Posterior cingulate gyrus (tissue), 11 donors: ENCODE data around the gene KCNAB1.

Experiments used
- DNase-seq, 10 donors: peaks; one replicate each; pipeline versions ENCODE4 v3.0.0 to v3.0.0-alpha.2; 2020 to 2021; ENCODE audit warnings: mixed read lengths in 3 of 10
- intact Hi-C: fragments of 100-400 bp; cut with DNase I; formaldehyde crosslinking; loops from one replicate; pipeline ENCODE4 v1.15.1; 2023

Gene KCNAB1

DNA sequence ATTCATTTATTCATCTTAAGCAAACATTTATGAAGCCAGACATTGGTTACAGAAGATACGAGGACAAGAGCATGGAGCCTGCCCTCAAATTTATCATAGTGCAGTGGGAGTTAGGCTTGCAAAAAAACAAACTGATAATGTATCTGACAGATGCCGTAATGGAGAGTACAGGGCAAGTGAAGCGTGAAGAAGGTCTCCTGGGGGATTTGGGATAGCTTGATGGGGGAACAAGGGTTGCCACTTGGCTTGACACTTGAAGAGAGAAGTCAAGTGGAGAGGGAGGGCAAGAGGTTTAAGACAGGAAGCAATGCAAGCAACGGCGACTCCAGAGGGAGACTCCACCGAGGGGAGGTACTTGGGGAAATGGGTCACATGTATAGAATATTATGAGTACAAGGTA lies 305.3 kb downstream of the KCNAB1 start:
- intact Hi-C loops = no loop called here
- no peak for DNase-seq

DNA sequence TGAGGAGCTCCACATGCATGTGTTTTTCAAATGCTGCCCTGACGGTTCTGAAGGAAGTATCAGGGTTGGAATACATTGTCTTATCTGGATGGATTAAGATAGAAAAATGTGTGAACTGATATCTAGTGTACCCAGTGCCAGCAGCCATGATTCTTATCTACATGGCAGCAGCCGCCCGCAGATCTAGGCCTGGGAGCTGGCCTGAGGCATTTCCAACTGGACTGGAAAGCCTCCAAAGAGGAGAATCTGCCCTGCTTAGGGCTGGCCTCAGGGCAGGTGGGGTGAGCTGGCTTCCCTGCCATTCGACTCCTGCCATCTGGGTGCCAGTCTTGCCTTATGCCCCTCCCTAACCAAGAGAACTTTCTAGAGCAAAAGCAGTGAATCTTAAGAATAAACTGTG lies 308.7 kb downstream of the KCNAB1 start:
- intact Hi-C loops = no loop called here
- no peak for DNase-seq

DNA sequence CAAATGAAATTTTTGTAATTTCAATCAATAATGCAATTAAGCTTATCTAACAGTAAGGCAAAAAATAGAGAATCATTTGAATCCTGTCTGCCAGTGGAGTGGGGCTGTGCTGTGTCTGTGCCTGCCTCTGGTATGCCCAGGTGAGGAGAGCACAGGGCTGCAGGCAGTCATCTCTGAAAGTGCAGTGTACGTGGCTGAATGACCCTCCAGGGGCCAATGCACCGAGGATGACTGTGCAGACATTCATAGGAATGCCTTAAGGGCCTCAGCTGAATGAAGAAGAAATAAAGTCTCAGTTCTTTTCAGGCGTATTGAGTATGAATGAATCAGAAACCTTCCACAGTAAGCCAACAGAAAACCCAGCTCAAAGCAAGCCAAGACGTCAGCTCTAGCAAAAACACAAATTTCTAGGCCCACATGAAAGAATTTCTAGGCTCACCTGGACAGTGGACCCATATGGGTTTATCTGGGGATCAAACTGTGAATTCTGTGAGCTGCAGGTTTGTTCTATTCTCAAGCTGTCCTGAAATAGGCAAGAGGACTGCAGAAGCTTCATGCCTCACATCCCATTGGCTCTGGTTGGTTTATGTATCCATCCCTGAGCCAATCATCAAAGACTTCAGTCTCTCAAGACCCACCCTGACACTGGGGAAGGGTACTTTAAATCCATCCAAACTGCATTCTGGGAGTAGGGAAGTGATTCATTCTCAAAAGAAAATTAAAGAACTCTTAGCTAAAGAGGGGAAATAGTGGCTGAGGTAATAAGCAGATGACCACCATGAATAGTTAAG lies 311.2 kb downstream of the KCNAB1 start:
- DNase-seq = no peak
- intact Hi-C loops = no loop called here

DNA sequence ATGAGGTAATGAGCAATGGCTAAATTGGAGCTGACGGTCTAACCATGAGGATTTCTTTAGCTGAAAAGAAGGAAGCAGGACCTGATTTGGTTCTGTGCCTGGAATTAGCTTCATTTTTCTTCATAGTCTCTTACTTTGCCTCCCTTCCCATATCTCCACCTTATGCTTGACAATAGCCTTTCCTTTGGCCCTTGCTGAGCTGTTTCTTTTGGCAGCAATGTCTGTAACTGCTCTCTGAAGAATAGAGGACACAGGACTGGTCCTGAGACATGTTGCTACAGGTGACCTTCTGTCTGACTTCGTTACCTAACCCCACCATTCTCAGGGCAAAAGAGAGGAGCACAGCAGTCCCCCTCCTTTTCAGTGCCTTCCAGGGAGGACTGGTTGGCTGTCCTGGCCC lies 312.2 kb downstream of the KCNAB1 start:
- intact Hi-C loops = no loop called here

DNA sequence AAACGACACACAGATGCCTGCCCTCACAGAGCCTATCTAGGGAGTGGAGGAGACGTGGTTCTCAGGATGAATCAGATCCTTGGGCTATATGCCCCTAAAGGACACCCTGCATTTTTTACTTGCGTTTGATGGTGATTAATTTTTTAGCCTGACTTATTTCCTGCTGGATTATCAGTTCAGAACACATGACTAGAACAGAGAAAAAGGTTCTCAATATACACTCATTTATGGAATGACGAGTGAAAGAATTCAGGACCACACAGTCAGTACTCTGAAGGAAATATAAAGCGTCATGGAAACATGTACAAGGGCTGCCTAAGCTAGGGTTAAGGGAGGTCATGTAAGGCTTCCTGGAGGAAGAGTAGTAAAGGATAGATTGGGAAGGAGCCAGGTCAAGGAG lies 312.8 kb downstream of the KCNAB1 start:
- DNase-seq = no peak
- intact Hi-C loops = no loop called here

More for the DNA sequence above, 312.2 kb downstream of the KCNAB1 start:
- DNase-seq = no peak

DNA sequence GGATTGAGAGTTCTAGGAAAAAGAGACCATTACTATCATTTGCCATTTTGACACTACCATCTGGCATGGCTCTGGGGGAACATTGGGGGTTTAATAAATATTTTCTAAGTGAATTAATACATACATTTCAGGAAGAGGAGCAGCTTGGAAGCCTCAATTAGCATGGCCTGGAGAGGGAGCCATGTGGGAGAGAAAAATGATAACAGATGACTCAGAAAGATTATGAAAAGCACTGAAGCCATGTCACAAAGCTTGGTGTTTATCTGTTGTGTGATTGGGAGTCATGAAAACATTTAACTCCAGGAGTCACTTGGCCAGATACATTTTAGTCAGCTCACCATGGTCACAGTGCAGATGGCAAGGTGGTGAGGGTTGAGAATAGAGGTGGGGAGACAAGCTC lies 313.5 kb downstream of the KCNAB1 start:
- DNase-seq = no peak
- intact Hi-C loops = no loop called here

DNA sequence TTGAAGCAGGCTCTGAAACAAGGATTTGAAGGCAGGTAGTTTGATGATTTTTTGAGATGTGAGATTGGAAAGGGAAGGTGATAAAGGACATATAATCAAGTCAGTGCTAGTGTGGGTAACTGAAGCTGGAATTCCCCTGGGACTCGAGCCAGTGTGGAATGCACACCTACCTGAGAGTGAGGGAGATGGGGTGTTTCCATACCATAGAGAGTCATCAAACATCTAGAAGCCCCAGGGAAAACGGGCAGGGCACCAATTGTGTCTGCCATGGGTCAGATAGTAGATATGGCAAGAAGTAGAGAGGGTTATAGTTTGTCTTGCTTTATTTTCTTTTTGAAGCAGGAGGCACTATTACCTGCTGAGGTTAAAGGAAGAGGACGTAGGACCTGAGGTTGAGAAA lies 314.5 kb downstream of the KCNAB1 start:
- DNase-seq = no peak
- intact Hi-C loops = no loop called here

DNA sequence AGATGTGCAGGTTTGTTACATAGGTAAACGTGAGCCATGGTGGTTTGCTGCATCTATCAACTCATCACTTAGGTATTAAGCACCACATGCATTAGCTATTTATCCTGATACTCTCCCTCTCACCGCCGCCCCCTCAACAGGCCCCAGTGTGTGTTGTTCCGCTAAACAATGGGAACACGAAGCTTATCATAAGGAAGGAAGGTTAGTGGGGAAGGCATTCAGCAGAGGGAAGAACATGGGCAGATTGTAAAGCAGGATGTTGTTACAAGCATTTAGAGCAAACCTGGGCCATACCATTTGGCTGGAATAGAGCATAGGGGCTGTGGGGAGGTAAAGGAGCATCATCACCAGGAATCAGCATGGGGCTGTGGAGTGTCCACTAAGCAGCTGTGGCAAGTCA lies 322.7 kb downstream of the KCNAB1 start:
- no peak for DNase-seq
- intact Hi-C loops = no loop called here

DNA sequence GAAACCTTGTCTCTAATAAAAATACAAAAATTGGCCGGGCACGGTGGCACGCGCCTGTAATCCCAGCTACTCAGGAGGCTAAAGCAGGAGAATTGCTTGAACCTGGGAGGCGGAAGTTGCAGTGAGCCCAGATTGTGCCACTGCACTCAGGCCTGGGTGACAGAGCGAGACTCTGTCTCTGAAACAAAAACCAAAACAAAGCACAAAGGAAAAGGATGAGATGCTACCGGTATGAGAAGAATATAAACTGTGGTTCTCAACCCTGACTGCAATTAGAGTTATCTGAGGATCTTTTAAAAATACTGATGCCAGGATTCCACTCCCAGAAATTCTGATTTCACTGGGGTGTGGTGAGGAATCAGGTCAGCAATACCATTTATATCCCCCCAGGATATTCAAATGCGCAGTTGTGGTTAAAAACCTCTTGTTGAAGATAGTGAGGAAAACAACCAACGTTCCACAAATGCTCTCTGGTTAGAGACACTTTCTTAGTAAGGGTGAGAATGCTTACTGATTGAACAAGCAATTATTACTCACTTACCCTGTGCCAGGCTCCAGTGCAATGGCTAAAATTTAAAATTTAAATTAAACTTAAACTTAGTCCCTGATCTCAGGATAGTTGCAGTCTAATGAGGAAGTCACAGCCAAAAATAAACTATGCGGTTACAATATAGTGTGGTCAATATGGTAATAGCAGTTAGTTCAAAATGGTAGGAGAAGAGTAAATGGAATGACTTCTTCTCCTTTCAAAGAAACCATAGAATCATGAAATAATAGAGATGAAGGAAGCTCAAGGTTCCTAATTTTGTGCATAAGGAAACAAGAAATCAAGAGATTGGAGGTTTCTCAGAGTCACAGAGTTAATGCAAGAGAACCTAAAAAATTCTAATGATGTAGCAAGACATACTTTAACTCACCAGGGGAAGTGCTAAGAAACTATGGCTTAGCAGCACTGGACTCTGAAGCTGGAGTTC lies 325.0 kb downstream of the KCNAB1 start:
- no peak for DNase-seq
- intact Hi-C loops = no loop called here

DNA sequence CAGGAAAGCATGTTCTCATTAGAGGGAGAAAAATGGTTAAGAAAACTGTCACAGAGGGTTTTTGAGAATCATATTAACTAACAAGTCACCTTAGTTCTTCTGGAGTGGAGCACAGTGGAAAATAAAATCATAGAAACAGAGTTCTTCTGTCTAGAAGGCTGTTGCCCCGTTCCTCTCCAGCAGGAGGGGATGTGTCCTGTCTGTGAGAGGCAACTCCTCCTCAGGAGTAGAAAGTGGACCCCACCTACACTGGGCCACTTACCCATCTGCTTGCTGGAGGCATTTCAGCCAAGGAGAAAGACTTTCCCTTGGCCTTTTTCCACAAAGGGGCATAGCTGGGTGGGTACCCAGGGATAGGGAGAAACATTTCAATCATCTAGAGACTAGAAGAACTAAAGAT lies 327.9 kb downstream of the KCNAB1 start:
- intact Hi-C loops = no loop called here
- DNase-seq = no peak

DNA sequence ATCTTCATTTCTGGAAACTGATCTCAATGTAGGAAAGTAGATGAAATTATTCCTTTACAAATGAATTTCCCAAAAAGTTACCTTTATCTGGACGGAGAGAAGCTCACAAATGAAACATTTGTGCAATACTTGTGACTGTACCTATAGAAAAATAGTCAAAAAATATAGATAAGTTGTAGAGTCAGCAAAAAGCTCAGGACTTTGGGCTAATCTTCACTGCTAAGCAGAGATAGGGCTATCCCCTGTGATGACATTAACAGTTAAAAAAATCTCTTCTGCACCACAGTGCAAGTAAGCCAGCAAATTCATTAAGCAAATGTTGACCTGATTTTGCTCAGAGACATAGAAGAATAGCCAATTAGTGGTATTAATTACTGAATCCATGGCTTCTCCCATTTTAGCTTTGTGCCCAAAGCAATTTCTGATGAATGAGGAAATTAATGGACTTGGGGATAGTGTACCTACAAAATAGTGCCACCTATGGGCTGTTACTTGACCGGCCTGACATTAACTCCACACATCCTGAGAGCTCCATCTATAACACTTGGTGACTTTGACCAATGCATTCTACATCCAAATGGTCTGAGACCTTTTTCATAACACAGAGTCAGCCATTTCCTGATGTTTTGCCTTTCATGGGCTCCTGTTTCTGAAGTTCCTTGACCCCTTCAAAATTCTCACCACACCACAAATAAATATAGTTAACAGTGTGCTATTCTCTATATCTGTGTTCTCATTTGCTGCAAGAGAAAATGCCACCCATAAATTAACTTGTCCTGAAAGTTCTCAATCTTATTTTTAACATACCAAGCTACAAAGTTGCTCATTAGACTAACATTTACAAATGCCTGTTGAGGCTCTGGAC lies 329.6 kb downstream of the KCNAB1 start:
- intact Hi-C loops = loop anchor here (2.0 kb wide), 1 partner anchor 299 kb away; no protein-coding TSS in a partner anchor
- no peak for DNase-seq

DNA sequence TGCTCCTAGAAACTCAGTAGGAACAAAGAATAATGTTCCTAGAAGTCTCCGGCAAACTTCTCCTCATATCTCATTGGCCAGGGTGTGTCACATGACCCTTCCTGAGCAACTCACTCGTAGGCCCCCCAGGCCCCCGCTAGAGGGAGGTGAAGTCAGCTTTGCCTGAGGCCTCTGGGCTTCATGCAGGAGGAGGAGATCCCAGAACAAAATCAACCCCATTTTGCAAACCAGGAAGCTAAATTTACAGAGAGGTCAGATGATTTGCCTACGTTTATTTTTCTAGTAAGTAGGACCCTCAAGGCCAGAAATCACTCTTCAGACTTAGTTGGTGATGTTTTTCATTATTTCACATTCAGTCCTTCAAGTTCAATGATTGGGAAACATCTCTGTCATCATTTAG lies 335.5 kb downstream of the KCNAB1 start:
- no peak for DNase-seq
- intact Hi-C loops = no loop called here

DNA sequence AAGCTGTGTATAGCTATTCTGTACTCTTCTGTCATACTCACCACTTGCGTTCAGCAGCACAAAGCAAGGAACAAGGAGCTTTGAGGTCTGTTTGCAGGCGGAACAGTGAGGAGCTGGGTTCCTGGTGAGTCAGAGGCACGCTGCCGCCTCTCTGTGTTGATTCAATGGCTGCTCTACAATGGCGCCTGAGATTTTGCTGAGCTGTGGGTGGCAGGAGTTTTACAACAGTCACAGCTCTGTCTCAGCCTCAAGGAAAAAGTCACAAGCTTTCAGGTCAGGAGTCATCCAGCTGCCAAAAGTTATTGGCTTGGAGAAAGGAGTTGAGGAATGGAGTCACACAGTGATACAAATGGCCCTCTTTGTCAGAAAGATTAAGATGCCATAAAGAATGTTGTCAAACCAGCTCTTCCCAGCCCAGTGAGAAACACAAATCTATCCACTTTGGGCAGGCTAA lies 336.4 kb downstream of the KCNAB1 start:
- intact Hi-C loops = no loop called here
- DNase-seq = peak in 5 of 10 donors; percentile 32 to 87 (median 74)

DNA sequence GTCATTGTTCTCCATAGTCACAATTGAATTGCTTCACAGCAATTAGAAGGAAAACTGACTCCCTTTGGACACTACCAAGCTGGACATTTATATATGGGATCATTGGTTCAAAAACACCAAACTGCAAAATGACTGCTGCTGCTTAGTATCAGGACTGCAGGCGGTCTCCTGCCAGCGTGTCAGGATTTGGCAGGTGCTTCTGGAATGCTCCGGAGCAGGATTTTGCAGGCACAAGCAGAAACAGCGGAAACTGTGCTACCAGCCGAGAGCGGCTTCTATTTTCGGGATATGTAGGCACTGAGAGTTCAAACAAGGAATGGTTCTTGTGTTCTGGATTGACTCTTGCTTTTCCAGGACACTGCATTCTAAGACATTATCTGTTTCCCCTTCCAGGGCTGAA lies 339.1 kb downstream of the KCNAB1 start:
- intact Hi-C loops = no loop called here
- DNase-seq = peak in 8 of 10 donors; percentile 44 to 93 (median 66)

DNA sequence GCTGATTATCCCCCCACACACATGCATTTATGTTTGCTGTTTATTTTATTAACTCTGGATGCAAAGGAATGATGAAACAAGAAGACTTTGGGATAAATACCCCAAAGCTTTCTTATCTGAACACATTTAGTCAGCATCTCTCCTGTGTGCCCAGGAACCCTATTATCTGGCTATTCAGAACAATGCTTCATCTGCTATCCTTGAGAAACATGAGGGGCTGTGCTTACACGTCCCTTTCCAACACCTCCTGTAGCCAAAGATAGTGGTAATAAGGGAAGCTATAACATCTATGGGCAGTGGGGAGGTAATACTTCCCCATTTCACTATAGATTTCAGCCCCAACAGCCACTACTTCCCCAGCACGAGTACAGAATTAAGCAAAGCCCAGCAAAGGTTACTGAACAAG lies 339.8 kb downstream of the KCNAB1 start:
- intact Hi-C loops = no loop called here
- no peak for DNase-seq

DNA sequence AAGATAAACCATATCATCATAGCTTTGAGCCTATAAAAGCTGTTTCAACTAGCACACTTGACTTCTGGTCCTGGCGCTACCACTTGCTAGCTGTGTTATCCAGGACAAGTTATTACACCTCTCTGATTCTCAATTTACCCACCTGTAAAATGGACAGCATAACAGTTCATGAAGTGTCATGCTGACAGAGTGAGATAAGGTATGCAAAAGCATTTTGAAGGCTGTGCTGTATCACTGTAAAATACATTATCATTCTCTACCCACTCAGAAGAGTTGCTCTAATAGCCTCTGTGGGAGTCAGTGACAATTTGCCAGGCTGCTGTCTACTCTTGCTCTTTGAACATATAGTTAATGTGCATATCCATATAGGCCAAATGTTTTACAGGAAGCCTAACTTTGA lies 341.5 kb downstream of the KCNAB1 start:
- DNase-seq = no peak
- intact Hi-C loops = no loop called here

DNA sequence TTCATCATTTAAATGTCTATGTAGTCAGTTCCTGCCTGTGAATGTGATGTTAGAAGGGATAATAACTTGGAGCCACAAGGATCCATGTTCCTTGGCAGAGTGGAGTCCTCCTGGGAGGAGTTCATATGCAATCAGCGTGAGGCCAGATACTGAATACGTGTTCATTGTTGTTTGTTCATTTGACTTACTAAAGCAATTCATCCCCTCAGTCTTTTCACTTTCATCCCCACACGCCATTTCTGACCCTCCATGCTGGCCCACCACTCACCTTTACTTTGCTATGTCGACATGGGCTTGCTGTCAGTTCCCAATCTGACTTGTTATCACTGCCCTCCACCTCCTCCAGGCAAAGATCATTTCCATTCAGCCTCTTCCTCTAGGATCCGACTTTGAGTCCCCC lies 342.7 kb downstream of the KCNAB1 start:
- intact Hi-C loops = no loop called here
- no peak for DNase-seq

DNA sequence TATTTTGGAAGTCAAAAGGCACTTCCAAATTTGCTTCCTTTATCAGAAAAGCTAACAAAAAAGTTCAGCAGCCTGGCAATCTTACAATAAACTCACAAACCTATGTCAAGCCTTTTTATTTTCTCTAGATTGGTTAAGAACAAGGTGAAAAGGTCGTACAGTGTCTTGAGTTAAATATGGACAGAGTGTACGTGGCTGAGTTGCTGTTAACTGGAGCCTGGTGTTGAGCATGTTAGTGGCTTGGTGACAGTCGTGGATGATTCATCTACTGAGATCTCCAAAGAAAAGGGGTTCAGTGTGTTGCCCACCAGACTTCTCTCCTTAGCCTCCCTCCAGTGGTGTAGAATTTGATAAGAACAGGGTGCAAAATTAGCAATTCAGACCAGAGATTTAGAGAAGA lies 344.8 kb downstream of the KCNAB1 start:
- intact Hi-C loops = no loop called here
- DNase-seq = no peak

DNA sequence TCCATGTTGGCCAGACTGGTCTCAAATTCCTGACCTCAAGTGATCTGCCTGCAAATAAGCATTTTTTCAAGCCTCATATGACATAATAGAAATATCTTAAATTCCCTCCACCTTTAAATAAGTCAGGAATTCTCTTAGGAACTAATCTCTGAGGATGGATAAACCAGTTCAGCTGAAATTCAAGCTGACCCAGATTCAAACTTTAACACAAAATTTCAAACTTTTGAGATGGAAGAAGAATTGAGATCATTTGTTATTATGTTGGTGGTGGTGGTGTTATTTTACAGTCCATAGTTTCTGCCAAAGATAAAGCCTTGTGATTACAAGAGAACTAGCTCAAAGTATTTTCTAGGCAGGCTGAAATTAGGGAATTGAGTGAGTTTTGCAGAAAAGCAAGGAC lies 349.1 kb downstream of the KCNAB1 start:
- DNase-seq = no peak
- intact Hi-C loops = no loop called here

DNA sequence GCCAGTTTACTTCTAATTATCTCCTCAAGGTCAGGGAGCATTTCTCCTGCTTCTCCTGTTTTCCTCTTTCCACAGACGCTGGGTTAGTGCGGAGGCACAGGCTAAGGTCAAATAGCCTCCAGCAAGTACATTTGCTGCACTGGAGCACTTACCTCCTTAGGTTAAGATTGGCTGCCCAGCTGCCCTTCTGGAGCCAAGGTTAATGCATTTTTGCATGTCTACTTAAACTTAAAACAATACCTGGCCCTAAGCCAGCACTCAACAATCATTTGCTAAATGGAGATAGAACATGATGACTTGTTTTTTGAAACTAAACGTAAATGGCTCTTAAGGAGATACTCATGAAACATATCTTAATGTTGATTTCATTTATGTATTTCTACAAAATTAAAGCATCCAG lies 351.1 kb downstream of the KCNAB1 start:
- DNase-seq = no peak
- intact Hi-C loops = no loop called here

DNA sequence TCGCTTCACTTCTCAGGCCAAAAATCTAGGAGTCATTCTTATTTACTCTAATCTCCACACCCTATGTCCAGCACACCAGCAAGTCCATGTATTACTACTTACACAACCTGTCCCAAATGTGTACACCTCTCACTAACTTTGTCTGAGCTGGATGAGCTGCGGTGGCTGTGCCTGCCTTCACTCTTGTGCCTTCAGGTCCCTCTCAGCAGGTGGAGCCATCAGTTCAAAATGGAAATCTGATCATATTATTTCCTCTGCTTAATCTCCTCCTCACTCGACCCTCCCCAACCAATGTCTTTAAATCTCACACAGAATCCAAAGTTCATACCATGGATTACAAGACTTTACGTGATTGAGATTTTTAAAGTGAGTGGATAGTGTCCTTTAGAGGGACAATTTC lies 351.8 kb downstream of the KCNAB1 start:
- no peak for DNase-seq
- intact Hi-C loops = no loop called here
